ENCODE results near the gene RRP1B.

Gene RRP1B

GRCh38 chr21:43727519-43728153 is 68.3 kb downstream of the RRP1B start:
- DNase-seq, result no peak

DNA sequence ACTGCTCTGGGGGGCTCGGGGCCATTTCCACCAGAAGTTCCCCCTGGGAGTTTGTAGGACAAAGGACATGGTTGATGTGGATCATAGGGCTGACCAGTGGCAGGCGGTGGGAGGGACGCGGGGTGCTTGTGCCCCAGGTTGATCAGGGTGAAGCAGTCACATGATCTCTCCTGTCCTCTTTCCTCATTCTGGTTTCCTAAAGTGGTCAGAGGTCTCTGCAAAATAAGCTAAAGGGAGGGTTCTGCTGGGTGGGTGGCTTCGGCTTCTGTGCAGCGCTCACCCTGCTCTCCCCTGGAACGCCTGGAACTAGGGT is 68.8 kb downstream of the RRP1B start:
- DNase-seq, result no peak

DNA sequence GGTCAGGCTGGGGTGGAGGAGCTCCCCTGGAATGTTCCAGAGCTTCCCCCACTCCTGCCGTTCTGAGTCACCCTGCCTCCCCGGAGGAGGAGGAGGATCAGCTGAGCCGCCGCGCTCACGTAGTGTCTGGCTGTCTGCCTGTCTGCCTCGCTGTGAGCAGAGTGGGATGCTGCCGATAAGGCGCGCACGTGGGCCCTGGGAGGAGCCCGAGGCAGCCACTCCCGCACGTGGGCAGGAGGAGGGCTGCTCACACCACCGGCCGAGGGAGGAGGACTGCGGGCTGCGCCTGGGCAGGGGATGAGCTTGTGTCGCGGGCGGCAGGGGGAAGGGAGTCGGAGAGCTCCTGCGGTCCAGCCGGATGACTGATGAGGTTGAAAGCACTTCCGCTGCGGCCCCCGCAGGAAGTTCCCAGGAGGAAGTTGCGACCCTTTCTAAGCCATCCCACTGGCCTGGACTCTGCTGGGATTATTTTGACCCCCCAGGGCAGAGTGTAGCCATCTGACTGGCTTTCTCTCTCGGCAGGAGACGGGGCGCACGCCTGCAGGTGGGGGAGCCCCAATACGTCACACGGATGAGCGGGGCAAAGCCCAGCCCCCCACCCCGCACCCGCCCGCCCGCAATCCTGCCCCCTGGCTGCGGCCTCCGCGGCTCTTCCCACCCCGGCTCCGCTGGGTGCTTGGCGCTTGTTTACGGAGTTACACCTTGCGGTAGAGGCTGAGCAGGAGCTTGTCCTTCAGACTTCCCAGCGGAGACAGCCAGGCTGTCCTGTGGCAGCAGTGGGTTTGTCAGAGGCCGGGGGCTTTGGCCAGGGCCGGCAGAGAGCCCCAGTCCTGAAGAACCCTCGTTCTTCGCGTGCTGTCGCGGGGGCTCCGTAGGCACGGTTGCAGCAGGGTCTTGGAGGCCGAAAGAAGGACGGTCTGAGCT is 69.4 kb downstream of the RRP1B start:
- peak; percentile 92 for DNase-seq

GRCh38 chr21:43731476-43731875 is 72.1 kb downstream of the RRP1B start:
- no peak for DNase-seq

DNA sequence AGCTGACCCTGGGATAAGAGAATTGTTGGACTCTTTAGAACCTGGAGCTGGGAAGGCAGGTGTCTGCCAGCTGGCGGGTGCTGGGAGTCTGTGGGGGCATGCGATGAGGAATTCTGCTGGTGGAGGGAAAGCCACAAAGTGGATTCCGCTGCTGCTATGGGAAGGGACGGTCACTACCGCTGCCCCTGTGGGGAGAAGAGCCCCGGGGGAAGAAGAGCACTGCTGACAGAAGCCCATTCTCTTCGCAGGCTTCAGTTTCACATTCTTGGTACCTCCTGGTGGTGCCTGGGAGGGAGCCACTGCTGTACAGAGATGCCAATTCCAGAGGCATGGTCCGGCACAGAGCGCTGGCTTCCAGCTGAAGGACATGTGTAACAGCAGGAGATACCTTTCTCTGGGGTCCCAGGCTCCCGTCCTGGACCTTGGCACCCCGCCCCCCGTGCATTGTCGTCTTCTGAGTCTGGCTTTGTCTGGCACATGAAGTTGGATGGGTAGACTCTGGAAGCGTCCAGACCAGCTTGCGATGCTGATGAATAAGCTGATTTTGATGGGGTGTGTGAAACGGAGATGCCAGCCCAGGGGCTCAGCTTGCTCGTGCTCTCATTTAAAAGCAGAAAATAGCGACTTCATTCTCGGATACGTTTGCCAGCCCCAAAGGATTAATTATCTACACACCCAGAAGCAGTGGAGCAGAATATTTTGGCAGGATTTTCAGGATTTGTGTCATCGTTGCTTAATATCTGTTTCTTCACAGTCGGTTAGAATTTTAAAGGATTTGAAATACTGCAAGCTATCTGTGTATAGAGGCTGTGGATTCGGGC is 72.7 kb downstream of the RRP1B start:
- no peak for DNase-seq

DNA sequence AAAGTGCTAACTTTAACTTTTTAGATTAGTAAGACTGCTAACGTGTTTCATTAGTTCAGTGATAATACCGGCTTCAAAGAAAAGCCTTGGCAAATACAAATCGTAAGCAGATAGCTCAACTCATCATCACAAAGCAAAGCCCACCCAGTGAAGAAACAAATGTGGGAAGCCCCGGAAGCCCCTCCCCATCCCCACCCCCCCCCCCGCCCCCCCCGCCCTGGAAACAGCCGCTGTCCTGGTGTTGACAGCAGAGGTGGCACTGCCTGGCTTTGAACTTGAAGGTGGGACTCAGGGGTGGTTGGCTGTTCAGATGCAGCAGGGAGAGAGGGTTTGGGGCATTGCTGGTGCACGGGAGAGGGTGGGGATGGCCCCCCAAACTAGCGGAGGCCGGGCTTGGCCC is 73.7 kb downstream of the RRP1B start:
- DNase-seq, result no peak

DNA sequence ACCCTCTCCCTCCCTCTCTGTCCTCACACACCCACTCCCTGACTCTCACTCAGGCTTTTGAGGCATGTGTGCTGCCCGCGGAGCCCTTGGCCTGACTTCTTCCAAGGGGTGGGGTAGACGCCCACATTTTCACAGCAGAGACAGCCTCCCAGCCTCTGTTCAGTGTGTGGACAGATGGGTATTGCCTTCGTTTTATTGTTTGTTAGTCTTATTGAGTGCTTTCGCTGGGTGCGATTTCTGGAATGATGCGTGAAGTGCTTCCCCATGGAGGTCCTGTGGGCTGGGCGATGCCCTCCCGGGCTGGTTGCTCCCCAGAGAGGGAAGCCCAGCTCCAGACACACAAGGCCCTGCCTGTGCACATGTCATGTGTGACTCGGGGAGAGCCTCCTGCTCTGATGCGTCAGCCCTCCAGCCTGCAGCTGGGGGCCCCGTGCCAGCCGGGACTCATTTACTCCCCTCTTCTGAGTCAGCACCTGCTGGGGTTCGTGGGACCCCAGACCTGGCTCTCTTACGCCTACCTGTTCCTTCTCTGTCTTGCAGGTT is 74.2 kb downstream of the RRP1B start:
- DNase-seq, result no peak

DNA sequence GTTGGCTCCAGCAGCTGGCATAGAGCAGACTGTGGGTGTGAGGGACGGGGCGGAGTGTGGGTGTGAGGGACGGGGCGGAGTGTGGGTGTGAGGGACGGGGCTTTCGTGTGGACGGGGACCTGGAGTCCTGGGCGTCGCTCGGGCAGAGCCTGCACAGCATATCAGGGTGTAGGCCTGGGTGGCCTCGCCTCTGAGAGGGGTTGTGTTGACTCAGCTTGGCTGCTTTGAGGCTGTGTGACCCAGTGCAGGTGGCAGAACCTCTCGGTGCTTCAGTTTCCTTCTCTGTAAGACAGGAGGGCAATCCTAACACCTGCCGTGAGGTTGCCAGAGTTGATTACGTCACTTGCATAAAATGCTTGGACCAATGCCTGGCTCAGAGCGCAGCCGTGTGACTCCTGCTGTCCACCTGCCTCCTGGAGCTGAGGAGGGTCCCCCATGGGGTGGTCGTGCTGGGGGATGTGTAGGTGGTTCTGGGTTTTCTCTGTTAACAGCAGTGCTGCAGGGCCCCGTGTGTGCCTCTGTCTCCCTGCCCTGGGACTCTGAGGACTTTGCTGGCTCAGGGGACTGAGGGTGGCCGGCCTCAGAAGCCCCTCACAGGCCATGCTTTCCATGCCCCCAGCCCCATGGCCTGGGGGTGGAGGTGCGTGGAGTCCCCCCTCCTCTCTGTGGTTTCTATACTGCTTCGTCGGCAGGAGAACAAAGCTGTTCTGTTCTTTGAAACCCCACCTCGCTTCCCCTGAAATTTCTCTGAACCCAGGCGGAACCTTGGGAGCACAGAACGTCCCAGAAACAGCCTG is 75.0 kb downstream of the RRP1B start:
- no peak for DNase-seq

- DNase-seq, result no peak
These were observed 75.5 kb downstream of the RRP1B start for GRCh38 chr21:43734928-43735229.

DNA sequence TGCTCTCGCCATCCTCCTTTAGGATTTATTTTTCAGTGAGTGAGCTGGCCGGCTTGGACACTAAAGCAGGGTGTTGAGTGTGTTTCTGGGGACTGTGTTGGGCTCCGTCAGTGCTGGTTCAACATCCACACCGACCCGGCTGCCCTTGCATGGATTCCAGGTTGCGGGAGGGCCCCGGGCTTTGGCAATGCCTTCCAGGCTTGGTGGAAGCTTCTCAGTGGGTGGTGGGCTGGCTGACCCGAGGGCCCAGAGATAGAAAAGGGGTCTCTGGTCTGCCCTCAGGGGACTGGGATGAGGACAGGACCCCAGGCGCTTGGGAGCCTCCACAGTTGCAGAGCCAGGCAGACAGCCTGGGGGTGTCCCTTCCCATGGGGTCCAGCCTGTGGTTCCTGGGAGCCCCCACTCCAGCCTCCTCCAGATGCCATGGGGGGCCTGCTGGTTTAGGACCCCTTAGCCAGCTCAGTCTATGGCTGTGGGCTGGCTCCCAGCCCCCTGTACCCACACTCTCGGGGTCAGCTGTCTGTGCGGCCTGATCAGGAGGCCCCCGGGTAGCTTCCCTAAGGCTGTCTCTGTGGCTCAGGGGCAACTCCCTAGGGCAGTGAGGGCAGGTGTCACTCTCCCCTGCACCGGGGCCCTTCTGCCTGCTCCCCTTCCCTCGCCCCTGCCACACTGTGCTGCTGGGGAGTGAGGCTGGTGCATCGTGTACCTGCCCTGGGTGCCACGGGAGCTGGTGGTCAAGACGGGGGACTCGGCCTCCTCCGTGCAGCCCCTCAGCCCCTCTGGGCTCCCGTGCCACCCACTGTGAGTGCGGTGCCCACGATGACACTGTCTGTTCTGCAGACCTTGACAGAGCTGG is 76.1 kb downstream of the RRP1B start:
- no peak for DNase-seq

- no peak for DNase-seq
These were observed 77.0 kb downstream of the RRP1B start for GRCh38 chr21:43736224-43736883.

DNA sequence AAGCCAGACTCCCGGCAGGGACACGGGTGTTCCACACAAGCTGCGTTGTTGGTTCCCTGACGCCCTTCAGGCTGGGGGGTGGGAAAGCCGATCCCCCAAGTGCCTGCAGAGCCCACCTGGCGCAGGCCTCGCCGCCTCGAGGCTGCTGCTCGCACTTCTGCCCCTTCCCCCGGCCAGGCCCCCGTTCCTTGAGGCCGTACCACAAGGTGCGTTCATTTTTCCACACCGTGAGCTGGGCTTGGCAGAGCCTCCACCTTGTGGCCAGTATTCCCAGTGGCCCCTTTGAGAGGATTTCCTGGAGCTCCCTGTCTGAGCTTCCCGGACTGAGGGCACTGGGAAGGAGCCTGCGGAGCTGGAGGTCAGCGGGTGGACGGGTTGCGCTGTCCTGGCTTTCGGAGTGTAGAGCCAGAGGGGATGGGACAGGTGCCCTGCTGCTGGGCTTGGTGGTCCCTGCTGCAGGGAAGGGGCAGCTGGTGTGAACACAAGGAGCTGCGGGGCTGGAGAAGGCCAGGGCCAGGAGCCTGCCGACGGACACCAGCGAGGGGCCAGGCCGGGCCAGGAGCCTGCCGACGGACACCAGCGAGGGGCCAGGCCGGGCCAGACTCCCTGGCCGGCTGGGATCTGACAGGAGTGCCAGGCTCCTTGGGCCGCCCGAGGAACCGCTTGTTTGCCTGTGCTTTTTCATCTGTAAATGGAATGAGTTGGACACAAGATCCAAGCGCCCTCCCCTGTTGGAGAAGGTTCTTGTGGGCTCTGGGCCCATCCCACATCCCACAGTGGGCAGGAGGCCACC is 78.0 kb downstream of the RRP1B start:
- no peak for DNase-seq

DNA sequence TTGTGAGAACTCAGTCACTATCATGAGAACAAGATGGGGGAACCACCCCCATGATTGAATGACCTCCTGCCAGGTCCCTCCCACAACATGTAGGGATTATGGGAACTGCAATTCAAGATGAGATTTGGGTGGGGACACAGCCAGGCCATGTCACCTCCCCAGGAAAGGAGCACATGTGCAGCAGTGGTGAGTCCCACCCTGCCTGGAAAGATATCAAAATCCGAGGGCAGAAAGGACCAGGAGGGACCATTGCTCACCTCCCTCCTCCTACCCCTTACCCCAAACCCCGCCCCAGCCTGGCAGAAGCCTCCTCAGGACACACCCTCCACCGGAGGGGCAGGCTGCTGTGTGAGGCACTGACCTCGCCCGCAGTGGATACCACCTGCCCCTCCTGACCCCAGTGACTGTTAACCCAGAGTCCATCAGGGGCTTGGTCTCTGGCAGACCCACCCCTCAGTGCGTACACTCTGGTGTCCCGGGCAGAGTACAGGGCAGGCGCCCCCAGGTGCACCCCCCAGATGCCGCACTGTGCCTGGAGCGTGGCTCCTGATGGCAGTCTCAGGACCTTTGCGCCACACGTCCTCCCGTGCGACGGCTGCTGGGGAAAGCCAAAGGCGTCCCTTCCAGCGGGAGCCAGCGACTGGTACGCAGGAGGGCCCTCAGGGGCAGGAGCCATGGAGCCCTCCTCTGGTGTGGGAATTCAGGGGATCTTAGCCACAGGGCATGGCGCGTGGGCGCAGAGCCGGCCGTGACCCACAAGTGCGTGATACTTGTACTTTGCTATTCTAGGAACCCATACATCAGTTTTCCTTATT is 80.5 kb downstream of the RRP1B start:
- no peak for DNase-seq

GRCh38 chr21:43740497-43741156 is 81.3 kb downstream of the RRP1B start:
- no peak for DNase-seq

GRCh38 chr21:43741423-43742096 is 82.2 kb downstream of the RRP1B start:
- no peak for DNase-seq

DNA sequence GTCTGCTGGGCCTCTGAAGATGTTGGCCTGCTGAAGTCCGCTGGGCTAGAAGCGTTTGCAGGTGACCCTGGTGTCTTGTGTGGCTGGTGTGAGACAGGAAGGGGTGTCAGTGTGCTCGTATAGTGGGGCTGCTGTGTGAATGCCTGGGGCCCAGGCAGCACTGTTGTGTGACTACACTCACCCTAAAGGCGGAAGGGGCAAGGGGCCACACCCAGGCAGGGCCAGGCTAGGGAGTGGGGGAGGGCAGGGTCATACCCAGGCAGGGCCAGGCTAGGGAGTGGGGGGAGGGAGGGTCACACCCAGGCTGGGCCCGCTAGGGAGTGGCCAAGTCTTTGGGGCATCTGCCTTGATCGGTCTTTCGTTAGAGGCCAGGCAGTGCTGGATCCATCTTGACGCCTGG is 84.6 kb downstream of the RRP1B start:
- no peak for DNase-seq

DNA sequence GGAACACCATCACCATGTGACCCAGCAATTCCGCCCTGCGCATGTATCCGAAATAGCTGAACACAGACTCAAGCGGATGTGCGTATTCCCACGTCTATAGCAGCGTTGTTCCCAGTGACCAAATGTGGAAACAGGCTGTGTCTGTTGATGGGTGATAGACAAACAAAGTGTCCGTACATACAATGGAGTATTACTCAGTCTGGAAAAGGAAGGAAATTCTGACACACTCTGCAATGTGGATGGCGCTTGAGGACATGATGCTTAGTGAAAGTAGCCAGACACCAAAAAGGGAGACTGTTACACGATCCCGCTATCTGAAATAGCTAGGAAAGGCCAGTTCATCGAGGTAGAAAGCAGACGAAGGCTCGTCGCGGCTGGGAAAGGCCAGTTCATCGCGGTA is 85.4 kb downstream of the RRP1B start:
- DNase-seq, result no peak

All from activated effector memory CD4-positive, alpha-beta T cell treated with anti-CD3 and anti-CD28 coated beads, Interleukin-2, amount 50 U/mL, for 16 hours (primary cell).